Measurements from ENCODE around the gene SLC15A2. TPM values are rescaled to one million over a fixed set of nuclear protein-coding genes. Genes with fewer than 3 reads are reported as not detected.
A peak's percentile ranks its signal among the peaks of the same experiment; 100 is the strongest.

SLC15A2 gene
- total RNA-seq, 1 donor from 2014 or later: 3.4 TPM

GRCh38 chr3:121975702-121976302 lies 81.6 kb downstream of the SLC15A2 start:
- H3K27me3 Mint-ChIP-seq (ENCODE audit: low read depth): no peaks in the 10 kb centered on the region
- DNase-seq (ENCODE audit: low spot score in 2 of 2, unreplicated experiment in 2 of 2): no peak

GRCh38 chr3:121976727-121977126 lies 82.5 kb downstream of the SLC15A2 start:
- no peak for DNase-seq (ENCODE audit: low spot score in 2 of 2, unreplicated experiment in 2 of 2)
- peaks cover 16% of the 10 kb centered on the region for H3K4me1 Mint-ChIP-seq
- no peak overlapping the region for H3K27ac Mint-ChIP-seq
- H3K27me3 Mint-ChIP-seq (ENCODE audit: low read depth): no peaks in the 10 kb centered on the region
- TF ChIP-seq CTCF (IDR thresholded peaks at IDR 0.05; ENCODE audit: unreplicated experiment): no peak
- H3K4me3 Mint-ChIP-seq: no peak overlapping the region
- H3K9me3 Mint-ChIP-seq: peaks cover 36% of the 10 kb centered on the region
- H3K36me3 Mint-ChIP-seq: peaks cover 10% of the 10 kb centered on the region

More at GRCh38 chr3:121975702-121976302, 81.6 kb downstream of the SLC15A2 start:
- H3K4me3 Mint-ChIP-seq: no peak overlapping the region
- peaks cover 10% of the 10 kb centered on the region for H3K36me3 Mint-ChIP-seq
- no peak overlapping the region for H3K27ac Mint-ChIP-seq
- H3K4me1 Mint-ChIP-seq: peaks cover 19% of the 10 kb centered on the region
- TF ChIP-seq CTCF (IDR thresholded peaks at IDR 0.05; ENCODE audit: unreplicated experiment): no peak
- H3K9me3 Mint-ChIP-seq: peaks cover 36% of the 10 kb centered on the region

GRCh38 chr3:121979246-121979645 lies 85.0 kb downstream of the SLC15A2 start:
- Mint-ChIP-seq H3K27ac (peak overlapping the region; percentile 93), H3K9me3 (peaks cover 48% of the 10 kb centered on the region), H3K4me3 (no peak overlapping the region), H3K36me3 (peaks cover 23% of the 10 kb centered on the region), H3K27me3 (ENCODE audit: low read depth) (no peaks in the 10 kb centered on the region), H3K4me1 (peaks cover 16% of the 10 kb centered on the region)
- DNase-seq (ENCODE audit: low spot score in 2 of 2, unreplicated experiment in 2 of 2): no peak
- no peak for TF ChIP-seq CTCF (IDR thresholded peaks at IDR 0.05; ENCODE audit: unreplicated experiment)

GRCh38 chr3:121979734-121980449 lies 85.7 kb downstream of the SLC15A2 start:
- TF ChIP-seq CTCF (IDR thresholded peaks at IDR 0.05; ENCODE audit: unreplicated experiment): no peak
- DNase-seq (ENCODE audit: low spot score in 2 of 2, unreplicated experiment in 2 of 2): no peak
- Mint-ChIP-seq H3K4me3 (peak overlapping the region; percentile 16), H3K27ac (peak overlapping the region; percentile 93), H3K36me3 (peaks cover 21% of the 10 kb centered on the region), H3K9me3 (peaks cover 49% of the 10 kb centered on the region), H3K4me1 (peaks cover 16% of the 10 kb centered on the region), H3K27me3 (ENCODE audit: low read depth) (no peaks in the 10 kb centered on the region)

GRCh38 chr3:121980450-121980796 lies 86.2 kb downstream of the SLC15A2 start:
- H3K4me1 Mint-ChIP-seq: peaks cover 16% of the 10 kb centered on the region
- peak overlapping the region; percentile 93 for H3K27ac Mint-ChIP-seq
- H3K9me3 Mint-ChIP-seq: peaks cover 49% of the 10 kb centered on the region
- H3K36me3 Mint-ChIP-seq: peaks cover 23% of the 10 kb centered on the region
- TF ChIP-seq CTCF (IDR thresholded peaks at IDR 0.05; ENCODE audit: unreplicated experiment): no peak
- no peak overlapping the region for H3K4me3 Mint-ChIP-seq
- DNase-seq (ENCODE audit: low spot score in 2 of 2, unreplicated experiment in 2 of 2): no peak
- H3K27me3 Mint-ChIP-seq (ENCODE audit: low read depth): no peaks in the 10 kb centered on the region
